AG10803 (cell line): ENCODE data around the gene MT1X.

Experiments used
- DNase-seq: peaks from one replicate; pipeline ENCODE4 v3.0.0; 2010; ENCODE audit warnings: low read depth
- H3K4me3 ChIP-seq: 2 replicates; pipeline ENCODE4 v1.5.1; 2011; ENCODE audit warnings: mild to moderate bottlenecking, low read length, control low read depth
- CTCF ChIP-seq: conservative IDR thresholded peaks from 2 replicates; pipeline ENCODE4 v1.5.1; 2011; ENCODE audit warnings: mild to moderate bottlenecking, low read length, control low read depth, inconsistent platforms

MT1X gene

GRCh38 chr16:56681939-56682702, at the start of gene MT1X:
Gene MT1X (plus strand): TSS chr16:56682470. CDS start chr16:56682541, 71 bp downstream.
- H3K4me3 ChIP-seq = peak within 1 kb of the TSS; percentile 79
- no peak for TF ChIP-seq CTCF
- peak; percentile 85 for DNase-seq

DNA sequence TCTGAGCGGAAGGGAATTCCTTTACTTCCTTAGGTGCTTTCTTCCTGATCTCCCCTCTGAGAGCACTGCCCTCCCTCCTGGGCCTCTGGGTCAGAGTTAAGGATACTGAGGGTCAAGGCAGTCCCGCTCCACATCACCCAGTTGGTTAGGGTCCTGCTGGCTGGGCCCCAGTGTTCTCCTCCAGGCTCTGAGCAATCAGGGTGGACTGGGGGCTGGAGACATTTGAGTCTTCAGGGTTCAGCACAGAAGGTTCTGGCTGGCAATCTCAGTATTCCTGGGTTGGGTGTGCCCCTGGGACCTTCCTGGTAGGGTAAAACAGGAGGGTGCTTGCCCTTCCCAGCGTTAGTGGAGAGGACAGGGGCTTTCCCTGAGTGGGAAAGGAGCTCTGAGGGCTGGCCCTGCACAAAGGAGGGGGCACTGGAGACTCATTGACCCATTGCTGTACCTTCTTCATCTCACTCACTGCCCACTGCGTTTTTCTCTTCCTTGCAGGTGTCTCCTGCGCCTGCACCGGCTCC, 49.4 kb upstream of the MT1X start:
- DNase-seq = no peak
- peak overlapping the region; percentile 60 for H3K4me3 ChIP-seq
- no peak for TF ChIP-seq CTCF

DNA sequence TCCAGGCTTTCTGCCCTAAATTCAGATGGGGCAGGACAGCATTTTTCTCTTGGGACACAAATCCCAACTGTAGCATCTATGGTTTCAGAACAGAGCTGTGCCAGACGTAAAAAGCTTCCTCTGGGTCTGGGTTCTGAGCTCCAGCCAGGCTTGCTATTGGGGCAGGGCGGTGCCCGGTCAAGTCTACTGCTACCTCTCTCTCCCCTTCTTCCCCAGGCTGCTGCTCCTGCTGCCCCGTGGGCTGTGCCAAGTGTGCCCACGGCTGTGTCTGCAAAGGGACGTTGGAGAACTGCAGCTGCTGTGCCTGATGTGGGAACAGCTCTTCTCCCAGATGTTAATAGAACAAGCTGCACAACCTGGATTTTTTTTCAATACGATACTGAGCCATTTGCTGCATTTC, 48.7 kb upstream of the MT1X start:
- DNase-seq = no peak
- no peak overlapping the region for H3K4me3 ChIP-seq
- TF ChIP-seq CTCF = no peak

GRCh38 chr16:56634715-56635440, 47.4 kb upstream of the MT1X start:
- no peak overlapping the region for H3K4me3 ChIP-seq
- no peak for TF ChIP-seq CTCF
- DNase-seq = no peak

GRCh38 chr16:56635441-56635967, 46.8 kb upstream of the MT1X start:
- no peak overlapping the region for H3K4me3 ChIP-seq
- TF ChIP-seq CTCF = no peak

DNA sequence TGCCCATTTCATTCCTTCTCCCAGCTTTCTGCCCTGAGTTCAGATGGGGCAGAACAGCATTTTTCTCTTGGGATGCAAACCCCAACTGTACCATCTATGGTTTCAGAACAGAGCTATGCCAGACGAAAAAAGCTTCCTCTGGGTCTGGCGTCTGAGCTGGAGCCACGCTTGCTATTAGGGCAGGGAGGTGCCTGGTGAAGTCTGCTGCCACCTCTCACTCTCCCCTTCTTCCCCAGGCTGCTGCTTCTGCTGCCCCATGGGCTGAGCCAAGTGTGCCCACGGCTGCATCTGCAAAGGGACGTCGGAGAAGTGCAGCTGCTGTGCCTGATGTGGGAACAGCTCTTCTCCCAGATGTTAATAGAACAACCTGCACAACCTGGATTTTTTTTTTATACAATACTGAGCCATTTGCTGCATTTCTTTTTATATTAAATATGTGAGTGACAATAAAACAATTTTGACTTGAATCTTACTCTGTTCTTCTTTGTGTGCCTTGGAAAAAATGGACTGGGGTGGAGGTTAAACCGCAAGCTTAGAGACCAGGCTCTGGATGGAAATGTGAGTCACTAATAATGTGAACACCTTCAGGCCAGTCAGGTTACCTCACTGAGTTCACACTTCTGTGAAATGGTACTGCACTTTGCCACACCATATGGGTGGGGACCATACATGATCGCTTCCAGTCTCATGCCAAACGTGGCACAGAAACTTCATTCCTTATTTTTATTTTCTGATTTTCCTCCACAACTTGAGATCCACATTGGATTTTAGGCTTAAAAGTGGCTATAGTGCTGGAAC, 45.5 kb upstream of the MT1X start:
- no peak for TF ChIP-seq CTCF
- no peak overlapping the region for H3K4me3 ChIP-seq
- DNase-seq = no peak

More at GRCh38 chr16:56635441-56635967, 46.8 kb upstream of the MT1X start:
- DNase-seq = no peak
